Breast epithelium (tissue), 3 donors: ENCODE measurements around the gene SCN2B.

Experiments used
- POLR2A ChIP-seq: fragments of 450-650 bp; IDR thresholded peaks from one replicate; pipeline ENCODE4 v1.6.1; 2016; ENCODE audit warnings: antibody characterized with exemption, mild to moderate bottlenecking, moderate library complexity
- TF ChIP-seq, protein P1 (sequence below), 3 donors: fragments of 450-650 bp; IDR thresholded peaks; one replicate each; pipeline ENCODE4 v1.5.1; 2016 to 2017; ENCODE audit warnings: antibody characterized with exemption in 3 of 3, mild to moderate bottlenecking in 3 of 3, moderate library complexity in 3 of 3

GRCh38 chr11:118210323-118210722, 33.9 kb upstream of the SCN2B start:
- TF ChIP-seq POLR2A, result no peak
- TF ChIP-seq, protein P1, sequence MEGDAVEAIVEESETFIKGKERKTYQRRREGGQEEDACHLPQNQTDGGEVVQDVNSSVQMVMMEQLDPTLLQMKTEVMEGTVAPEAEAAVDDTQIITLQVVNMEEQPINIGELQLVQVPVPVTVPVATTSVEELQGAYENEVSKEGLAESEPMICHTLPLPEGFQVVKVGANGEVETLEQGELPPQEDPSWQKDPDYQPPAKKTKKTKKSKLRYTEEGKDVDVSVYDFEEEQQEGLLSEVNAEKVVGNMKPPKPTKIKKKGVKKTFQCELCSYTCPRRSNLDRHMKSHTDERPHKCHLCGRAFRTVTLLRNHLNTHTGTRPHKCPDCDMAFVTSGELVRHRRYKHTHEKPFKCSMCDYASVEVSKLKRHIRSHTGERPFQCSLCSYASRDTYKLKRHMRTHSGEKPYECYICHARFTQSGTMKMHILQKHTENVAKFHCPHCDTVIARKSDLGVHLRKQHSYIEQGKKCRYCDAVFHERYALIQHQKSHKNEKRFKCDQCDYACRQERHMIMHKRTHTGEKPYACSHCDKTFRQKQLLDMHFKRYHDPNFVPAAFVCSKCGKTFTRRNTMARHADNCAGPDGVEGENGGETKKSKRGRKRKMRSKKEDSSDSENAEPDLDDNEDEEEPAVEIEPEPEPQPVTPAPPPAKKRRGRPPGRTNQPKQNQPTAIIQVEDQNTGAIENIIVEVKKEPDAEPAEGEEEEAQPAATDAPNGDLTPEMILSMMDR (IDR thresholded peaks at IDR 0.05), result no peak
